ENCODE measurements around the gene GPI.

Gene GPI

DNA sequence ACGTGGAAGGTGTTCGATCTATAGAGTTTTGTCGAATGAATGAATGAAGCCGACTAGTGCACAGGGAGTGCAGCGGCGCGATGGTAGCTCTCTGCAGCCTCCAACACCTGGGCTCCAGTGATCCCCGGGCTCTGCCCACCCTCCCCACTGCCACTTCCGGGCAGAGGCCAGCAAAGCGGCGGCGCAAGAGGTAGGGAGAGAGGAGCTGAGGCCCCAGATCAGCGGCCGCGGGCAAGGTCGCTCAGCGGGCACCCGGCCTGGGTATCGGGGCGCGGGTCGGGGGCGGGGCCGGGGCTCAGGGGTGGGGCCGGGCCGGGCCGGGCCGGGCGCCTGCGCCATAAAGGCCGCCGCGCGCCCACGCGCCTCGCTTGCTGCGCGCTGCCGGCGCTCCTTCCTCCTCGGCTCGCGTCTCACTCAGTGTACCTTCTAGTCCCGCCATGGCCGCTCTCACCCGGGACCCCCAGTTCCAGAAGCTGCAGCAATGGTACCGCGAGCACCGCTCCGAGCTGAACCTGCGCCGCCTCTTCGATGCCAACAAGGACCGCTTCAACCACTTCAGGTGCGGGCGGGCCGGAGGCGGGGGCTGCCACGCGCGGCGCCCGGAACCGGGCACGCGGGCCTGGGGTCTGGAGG, at the start of gene GPI:
Gene GPI, plus strand, starts transcription at position 367 of the 633 bp plus-strand sequence. Its CDS starts 71 bp downstream, at position 438.
- H3K36me3 ChIP-seq (ENCODE audit: insufficient read depth, low read length), result peaks cover 23% of the 10 kb centered on the region
- no peak within 1 kb of the TSS for H3K27ac ChIP-seq
- no peak for DNase-seq (ENCODE audit: low read depth, low spot score)
- no peak for TF ChIP-seq FOXP2 (optimal IDR thresholded peaks at IDR 0.05; ENCODE audit: control extremely low read depth, extremely low read length, insufficient read depth)
- TF ChIP-seq EZH2 (IDR thresholded peaks at IDR 0.05), result no peak
- peak; percentile 91 for TF ChIP-seq POLR2AphosphoS5 (IDR thresholded peaks at IDR 0.05; ENCODE audit: borderline replicate concordance, low read depth, low read length)
- H3K9ac ChIP-seq (ENCODE audit: insufficient read length), result peak within 1 kb of the TSS; percentile 89
- H3K9me3 ChIP-seq (ENCODE audit: low read depth, low read length), result no peaks in the 10 kb centered on the region
- peak within 1 kb of the TSS; percentile 91 for H3K4me3 ChIP-seq

DNA sequence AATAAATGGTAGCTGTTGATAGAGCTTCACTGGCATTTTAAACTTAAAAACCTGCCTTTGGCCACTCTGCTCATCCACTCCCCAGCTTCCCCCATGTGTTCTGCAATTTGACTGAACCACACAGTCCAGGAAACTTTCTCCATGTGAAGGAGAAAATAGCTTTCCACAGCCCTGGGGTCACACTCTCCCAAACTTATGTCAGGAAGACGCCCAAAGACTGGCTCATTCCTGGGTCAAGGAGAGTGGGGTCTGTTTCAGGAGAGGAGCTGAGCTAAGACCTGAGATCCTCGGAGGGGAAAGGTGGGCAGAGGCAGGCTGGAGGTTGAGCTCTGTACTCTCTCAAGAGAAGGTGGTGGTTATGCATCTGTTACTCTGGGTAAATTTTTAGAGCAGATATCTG, 48.7 kb upstream of the GPI start:
- no peak for DNase-seq (ENCODE audit: low read depth, low spot score)
- Histone ChIP-seq H3K9ac (ENCODE audit: insufficient read length) (no peak overlapping the region), H3K9me3 (ENCODE audit: low read depth, low read length) (no peaks in the 10 kb centered on the region), H3K36me3 (ENCODE audit: insufficient read depth, low read length) (no peaks in the 10 kb centered on the region), H3K27ac (no peak overlapping the region), H3K4me3 (no peak overlapping the region)
- no peak for TF ChIP-seq FOXP2 (optimal IDR thresholded peaks at IDR 0.05; ENCODE audit: control extremely low read depth, extremely low read length, insufficient read depth)
- no peak for TF ChIP-seq POLR2AphosphoS5 (IDR thresholded peaks at IDR 0.05; ENCODE audit: borderline replicate concordance, low read depth, low read length)
- no peak for TF ChIP-seq EZH2 (IDR thresholded peaks at IDR 0.05)

DNA sequence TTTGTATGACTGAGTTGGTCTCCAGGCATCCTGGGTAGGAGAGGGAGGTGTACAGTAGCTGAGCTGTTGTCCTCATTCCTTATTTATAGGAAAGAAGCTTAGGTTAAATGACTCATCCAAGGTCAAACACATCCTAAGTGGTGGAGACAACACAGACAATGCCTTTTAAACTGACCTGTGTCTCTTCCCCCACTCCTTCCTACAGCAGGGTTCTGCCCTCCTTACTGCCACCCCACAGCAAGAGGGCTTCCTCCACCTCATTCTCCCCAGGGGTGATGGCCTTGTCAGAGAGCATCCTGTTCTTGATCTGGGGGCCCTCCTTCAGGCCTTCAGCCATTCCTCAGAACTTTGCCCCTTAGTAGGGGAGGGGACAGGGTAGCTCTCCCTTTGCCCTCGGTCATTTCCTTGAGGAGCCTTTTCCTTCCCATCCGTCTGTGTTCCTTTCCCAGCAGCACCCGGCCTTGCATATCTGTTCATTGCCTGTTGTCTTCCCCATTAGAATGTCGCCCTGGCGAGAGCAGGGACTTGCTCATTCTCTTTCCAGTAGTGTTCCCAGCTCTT, 48.2 kb upstream of the GPI start:
- Histone ChIP-seq H3K9me3 (ENCODE audit: low read depth, low read length) (no peaks in the 10 kb centered on the region), H3K4me3 (no peak overlapping the region), H3K36me3 (ENCODE audit: insufficient read depth, low read length) (no peaks in the 10 kb centered on the region), H3K9ac (ENCODE audit: insufficient read length) (no peak overlapping the region), H3K27ac (no peak overlapping the region)
- TF ChIP-seq EZH2 (IDR thresholded peaks at IDR 0.05), result no peak
- no peak for TF ChIP-seq POLR2AphosphoS5 (IDR thresholded peaks at IDR 0.05; ENCODE audit: borderline replicate concordance, low read depth, low read length)
- TF ChIP-seq FOXP2 (optimal IDR thresholded peaks at IDR 0.05; ENCODE audit: control extremely low read depth, extremely low read length, insufficient read depth), result no peak
- DNase-seq (ENCODE audit: low read depth, low spot score), result no peak

DNA sequence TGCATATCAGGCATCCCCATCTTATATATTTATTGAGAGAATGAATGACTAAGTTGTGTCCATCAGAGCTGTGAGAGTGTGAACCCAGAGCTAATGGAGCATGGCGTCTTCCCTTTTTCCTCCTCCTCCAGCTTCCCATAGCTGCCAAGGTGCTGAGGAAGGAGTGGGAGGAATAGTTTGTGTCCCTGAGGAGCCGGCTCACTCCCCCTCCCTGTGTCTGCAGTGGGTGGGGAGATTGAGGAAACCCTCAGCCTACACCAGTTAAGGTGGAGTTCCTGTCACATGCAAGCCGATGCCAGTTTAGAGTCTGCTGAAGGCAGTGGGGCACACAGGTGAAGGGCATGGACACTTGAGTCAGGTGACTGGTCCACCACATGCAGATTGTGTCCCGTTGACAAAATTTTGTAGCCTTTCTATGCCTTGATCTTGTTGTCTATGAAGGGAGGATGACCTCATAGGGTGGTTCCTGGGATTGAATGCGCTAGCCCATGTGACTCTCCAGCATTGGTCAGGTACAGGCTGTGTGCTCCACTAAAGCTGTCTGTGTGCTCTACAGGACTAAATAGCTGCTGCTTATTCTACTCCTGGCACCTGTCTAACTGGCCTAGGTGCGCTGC, 47.6 kb upstream of the GPI start:
- TF ChIP-seq EZH2 (IDR thresholded peaks at IDR 0.05) (no peak), FOXP2 (optimal IDR thresholded peaks at IDR 0.05; ENCODE audit: control extremely low read depth, extremely low read length, insufficient read depth) (no peak), POLR2AphosphoS5 (IDR thresholded peaks at IDR 0.05; ENCODE audit: borderline replicate concordance, low read depth, low read length) (no peak)
- no peak overlapping the region for H3K9ac ChIP-seq (ENCODE audit: insufficient read length)
- no peak for DNase-seq (ENCODE audit: low read depth, low spot score)
- no peaks in the 10 kb centered on the region for H3K9me3 ChIP-seq (ENCODE audit: low read depth, low read length)
- H3K27ac ChIP-seq, result no peak overlapping the region
- H3K4me3 ChIP-seq, result no peak overlapping the region
- no peaks in the 10 kb centered on the region for H3K36me3 ChIP-seq (ENCODE audit: insufficient read depth, low read length)

DNA sequence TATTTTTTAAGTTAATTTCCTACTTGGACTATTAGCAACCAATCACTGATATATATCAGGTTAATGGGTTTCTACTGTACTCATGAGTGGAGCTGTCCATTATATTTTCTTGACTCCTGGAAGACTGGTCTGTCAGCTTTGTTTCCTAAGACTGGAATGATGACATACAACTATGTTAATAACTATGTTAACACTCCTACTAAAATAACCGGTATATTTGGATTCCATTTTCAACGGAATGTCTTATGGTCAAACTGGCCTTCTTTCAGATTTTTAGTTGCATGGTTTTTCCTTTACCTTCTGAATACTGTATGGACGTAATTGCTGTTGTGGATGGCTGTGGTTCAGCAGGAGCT, 45.8 kb upstream of the GPI start:
- Histone ChIP-seq H3K27ac (no peak overlapping the region), H3K36me3 (ENCODE audit: insufficient read depth, low read length) (no peaks in the 10 kb centered on the region), H3K9ac (ENCODE audit: insufficient read length) (no peak overlapping the region), H3K9me3 (ENCODE audit: low read depth, low read length) (no peaks in the 10 kb centered on the region), H3K4me3 (no peak overlapping the region)
- no peak for DNase-seq (ENCODE audit: low read depth, low spot score)
- no peak for TF ChIP-seq FOXP2 (optimal IDR thresholded peaks at IDR 0.05; ENCODE audit: control extremely low read depth, extremely low read length, insufficient read depth)

DNA sequence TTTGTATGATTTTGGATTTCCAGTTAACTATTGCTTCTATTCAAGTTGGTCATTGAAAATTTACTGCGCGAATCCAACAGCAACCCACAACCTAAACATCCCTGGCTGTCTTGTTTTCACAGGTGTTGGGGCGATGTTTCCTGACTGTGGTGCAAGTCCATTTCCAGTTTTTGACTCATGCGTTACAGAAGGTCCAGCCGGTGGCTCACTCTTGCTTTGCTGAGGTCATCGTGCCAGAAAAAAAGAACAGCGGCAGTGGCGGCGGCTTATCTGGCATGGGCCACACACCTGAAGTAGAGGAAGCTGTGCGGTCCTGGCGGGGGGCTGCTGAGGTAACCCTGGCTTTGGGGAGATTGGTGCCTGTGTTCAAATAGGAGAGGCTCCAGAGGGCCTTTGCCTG, 45.2 kb upstream of the GPI start:
- Histone ChIP-seq H3K9ac (ENCODE audit: insufficient read length) (no peak overlapping the region), H3K4me3 (no peak overlapping the region)

DNA sequence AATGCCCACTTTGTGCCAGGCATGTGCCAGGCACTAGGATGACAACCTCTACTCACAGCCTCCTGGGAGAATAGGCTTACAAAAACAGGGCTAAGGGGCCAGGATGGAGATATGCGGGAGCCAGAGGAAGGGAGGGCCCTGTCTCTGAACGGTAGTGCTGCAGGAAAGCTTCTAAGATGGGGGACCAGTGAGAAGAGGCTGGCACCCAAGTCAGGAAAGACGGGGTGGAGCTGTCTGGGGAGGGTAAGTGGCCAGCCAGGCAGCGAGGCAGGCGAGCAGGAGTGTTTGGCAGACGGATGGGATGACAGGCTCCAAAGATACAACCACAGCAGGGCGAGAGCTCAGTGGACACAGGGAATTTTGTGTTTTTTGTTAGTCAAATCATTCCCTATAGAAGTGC, 44.7 kb upstream of the GPI start:
- TF ChIP-seq FOXP2 (optimal IDR thresholded peaks at IDR 0.05; ENCODE audit: control extremely low read depth, extremely low read length, insufficient read depth), result no peak
- TF ChIP-seq POLR2AphosphoS5 (IDR thresholded peaks at IDR 0.05; ENCODE audit: borderline replicate concordance, low read depth, low read length), result no peak
- TF ChIP-seq EZH2 (IDR thresholded peaks at IDR 0.05), result no peak
- H3K36me3 ChIP-seq (ENCODE audit: insufficient read depth, low read length), result no peaks in the 10 kb centered on the region
- H3K9me3 ChIP-seq (ENCODE audit: low read depth, low read length), result no peaks in the 10 kb centered on the region
- no peak overlapping the region for H3K4me3 ChIP-seq
- H3K27ac ChIP-seq, result no peak overlapping the region
- no peak for DNase-seq (ENCODE audit: low read depth, low spot score)
- H3K9ac ChIP-seq (ENCODE audit: insufficient read length), result no peak overlapping the region

More for the DNA sequence above, 45.2 kb upstream of the GPI start:
- Histone ChIP-seq H3K9me3 (ENCODE audit: low read depth, low read length) (no peaks in the 10 kb centered on the region), H3K36me3 (ENCODE audit: insufficient read depth, low read length) (no peaks in the 10 kb centered on the region), H3K27ac (no peak overlapping the region)
- DNase-seq (ENCODE audit: low read depth, low spot score), result no peak
- no peak for TF ChIP-seq POLR2AphosphoS5 (IDR thresholded peaks at IDR 0.05; ENCODE audit: borderline replicate concordance, low read depth, low read length)
- no peak for TF ChIP-seq EZH2 (IDR thresholded peaks at IDR 0.05)
- TF ChIP-seq FOXP2 (optimal IDR thresholded peaks at IDR 0.05; ENCODE audit: control extremely low read depth, extremely low read length, insufficient read depth), result no peak

DNA sequence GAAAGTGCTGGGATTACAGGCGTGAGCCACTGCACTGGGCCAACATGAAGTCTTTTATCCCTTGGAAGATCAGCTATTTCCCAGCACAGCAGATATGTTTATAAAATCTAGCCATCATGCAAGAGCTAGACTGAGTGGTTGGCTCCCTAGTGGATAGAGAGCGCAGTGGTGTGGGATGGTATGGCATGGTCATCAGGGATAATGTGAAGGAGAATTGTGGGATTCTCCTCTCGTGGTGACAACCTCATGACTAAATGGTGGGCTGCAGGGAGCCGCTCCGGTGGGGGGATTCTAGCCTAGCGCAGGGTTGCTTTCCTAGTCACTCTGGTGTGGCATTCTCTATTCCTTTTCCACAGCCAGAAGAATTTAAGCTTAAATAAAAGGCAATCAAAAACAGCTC, 43.3 kb upstream of the GPI start:
- H3K4me3 ChIP-seq, result no peak overlapping the region
- no peaks in the 10 kb centered on the region for H3K36me3 ChIP-seq (ENCODE audit: insufficient read depth, low read length)
- no peaks in the 10 kb centered on the region for H3K9me3 ChIP-seq (ENCODE audit: low read depth, low read length)
- TF ChIP-seq POLR2AphosphoS5 (IDR thresholded peaks at IDR 0.05; ENCODE audit: borderline replicate concordance, low read depth, low read length) (no peak), EZH2 (IDR thresholded peaks at IDR 0.05) (no peak), FOXP2 (optimal IDR thresholded peaks at IDR 0.05; ENCODE audit: control extremely low read depth, extremely low read length, insufficient read depth) (no peak)
- no peak overlapping the region for H3K9ac ChIP-seq (ENCODE audit: insufficient read length)
- no peak for DNase-seq (ENCODE audit: low read depth, low spot score)
- H3K27ac ChIP-seq, result no peak overlapping the region
